Placental epithelial cell (primary cell): ENCODE results near the gene GCGR. TPM values are rescaled to one million over a fixed set of nuclear protein-coding genes. Genes with fewer than 3 reads are reported as not detected.

Experiments used
- total RNA-seq: library from RNA; depleted of rRNA; stranded (reverse); fragments of >200 nt; gene quantifications from 2 replicates; pipeline ENCODE4 v1.2.3, GENCODE V29; 2012

The GCGR gene
- total RNA-seq: not detected in 2 replicates

DNA sequence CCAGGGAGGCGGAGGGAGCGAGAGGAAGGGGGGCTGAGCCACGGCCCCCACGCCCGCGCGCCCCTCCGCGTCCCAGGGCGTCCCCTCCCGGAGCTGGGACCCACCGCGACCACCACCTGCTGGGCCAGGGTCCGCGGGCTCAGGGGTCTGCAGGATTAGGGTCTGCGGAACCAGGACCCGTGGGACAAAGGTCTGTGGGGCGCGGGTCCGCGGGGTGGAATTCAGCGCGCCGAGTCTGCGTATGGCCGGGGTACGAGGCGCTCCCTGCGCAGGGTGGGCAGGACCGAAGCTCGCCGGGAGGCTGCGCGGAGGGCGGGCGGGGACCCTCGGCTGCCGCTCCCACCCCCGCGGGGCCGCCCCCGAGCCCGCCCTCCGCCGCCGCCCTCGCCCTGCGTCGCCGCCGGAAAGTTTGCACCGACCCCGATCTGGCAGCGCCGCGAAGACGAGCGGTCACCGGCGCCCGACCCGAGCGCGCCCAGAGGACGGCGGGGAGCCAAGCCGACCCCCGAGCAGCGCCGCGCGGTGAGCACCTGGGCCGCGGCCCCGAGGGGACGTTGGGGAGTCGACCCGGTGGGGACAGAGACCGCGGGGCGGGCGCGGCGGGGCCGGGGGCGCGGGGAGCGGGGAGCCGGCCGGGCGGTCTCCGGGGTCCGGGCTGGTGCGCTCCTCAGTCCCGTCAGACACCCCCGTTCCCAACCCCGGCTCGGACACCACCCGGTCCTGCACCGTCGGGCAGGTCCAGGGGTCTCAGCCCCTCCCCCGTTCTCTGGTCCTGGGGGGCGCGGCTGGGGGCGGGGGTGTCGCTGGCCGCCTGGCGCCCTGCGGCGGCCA, at the start of gene GCGR:
TSS of gene GCGR (plus strand) at position 423 of the 831 bp plus-strand sequence. CDS start 4,869 bp downstream, outside the sequence.

DNA sequence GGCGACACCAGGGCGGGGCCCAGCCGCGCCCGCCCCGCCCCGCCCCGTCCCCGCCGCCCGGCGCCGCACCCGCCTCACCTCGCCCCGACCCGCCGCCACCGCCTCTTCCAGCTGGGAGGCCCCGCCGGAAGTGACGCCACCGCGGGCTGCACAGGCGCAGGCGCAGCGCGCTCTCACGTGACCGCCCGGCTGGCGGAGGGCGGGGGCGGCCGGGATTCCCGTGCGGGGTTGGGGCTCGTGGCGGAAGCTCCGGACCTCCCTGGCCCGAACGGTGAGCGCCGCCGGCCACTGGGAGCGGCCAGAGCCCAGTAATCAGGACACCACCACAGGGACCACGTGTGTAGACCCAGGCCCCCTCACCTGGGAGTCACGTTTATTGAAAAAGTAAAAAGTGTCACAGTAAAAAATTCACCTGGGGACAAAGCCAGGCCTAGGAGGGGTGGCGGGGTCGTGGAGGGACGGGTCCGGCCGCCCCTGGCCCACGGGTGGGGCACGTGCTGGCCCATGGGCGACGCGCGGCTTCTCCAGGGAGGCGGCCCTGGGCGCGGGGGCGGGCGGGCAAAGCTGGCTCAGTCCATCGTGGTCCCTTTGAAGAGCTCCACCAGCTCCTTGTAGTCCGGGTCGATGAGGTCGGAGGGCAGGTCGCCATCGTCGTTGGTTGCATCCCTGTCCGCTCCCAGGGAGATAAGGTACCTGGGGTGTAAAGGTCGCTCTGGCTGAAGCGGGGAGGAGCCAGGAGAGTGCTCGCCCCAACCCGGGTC, 29.4 kb downstream of the GCGR start, which contains the start of gene MCRIP1:
TSS of gene MCRIP1 (minus strand) at position 132 of the 761 bp plus-strand sequence. CDS start 8,785 bp downstream, outside the sequence.

DNA sequence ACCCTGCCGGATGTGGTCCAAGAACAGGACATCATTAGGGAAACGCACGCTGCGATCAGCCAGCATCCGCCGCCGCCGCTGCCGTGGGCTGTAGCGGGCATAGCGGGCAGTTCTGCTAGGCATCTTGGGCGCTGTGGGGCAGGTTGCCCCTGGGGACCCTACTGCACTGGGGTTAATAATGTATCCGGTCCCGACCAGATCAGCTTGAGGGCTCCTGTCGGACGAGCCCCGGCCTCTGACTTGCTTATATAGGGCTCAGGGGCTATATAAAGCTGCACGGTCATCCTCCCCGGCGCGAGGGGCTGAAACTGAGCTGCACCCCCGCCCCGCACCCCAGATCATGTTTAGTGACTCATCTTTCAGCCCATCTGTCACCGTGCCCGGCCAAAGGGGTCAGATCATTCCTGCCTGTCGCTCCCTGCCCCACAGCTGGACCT, 30.9 kb downstream of the GCGR start, which contains the start of gene PPP1R27:
TSS of gene PPP1R27 (minus strand) at position 220 of the 437 bp plus-strand sequence. CDS start at position 123, 97 bp downstream.

DNA sequence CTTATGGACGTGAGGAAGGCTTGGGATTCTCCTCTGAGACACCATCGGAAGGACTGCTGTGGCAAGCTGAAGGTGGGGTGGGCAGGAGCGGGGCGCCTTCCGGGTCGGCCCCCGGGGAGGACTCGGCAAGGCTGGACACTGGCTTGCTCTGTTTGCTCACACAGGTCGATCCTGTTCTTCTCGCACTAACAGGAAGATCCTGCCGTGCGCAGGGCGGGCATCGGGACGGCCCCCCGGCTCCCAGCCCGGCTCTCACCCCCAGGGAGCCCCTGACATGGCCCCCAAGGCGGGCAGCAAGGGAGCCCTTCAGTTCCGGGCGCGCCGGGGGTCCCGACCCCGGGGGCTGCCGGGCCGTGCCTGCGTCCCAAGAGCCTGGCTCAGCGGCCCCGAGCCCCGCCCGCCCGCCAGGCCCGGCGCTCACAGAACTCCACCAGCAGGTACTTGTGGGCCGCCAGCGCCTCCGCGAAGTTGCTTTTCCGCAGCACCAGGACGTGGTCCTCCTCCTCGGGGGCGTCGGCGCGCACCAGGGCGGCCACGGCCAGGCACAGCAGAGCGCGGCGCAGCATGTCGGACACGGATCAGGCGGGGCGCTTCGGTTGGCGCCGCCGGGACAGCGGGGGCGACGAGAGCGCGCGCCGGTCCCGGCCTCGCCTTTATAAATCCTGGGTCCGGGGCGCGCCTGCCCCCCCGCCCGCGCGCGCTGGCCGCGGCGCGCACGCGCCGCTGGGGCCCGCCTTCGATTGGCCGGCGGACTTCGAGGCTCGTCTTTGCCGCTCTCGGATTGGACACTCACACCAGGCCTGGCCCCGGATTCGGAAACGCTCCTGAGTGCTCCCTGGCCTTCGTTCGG, 56.2 kb downstream of the GCGR start, which contains the start of gene P4HB:
TSS of gene P4HB (minus strand) at position 630 of the 850 bp plus-strand sequence. CDS start at position 566, 64 bp downstream.

Other genes starting within 250 kb of the GCGR start
- 59.7 and 70.8 TPM in 2 replicates for gene NPLOC4, start 167.0 kb upstream of the GCGR start, total RNA-seq
- 2.0 and 3.9 TPM in 2 replicates for gene TSPAN10, start 167.0 kb upstream of the GCGR start, total RNA-seq
- gene PDE6G, start 147.6 kb upstream of the GCGR start, total RNA-seq: 0.43 TPM in 1 of 2 replicates, not detected in the other
- 31.8 and 32.1 TPM in 2 replicates for gene OXLD1, start 137.5 kb upstream of the GCGR start, total RNA-seq
- gene CCDC137, start 137.4 kb upstream of the GCGR start, total RNA-seq: 3.7 and 6.3 TPM in 2 replicates
- gene ARL16, start 120.4 kb upstream of the GCGR start, total RNA-seq: 21.2 and 24.9 TPM in 2 replicates
- gene HGS, start 120.1 kb upstream of the GCGR start, total RNA-seq: 86.4 and 103 TPM in 2 replicates
- gene MRPL12, start 100.8 kb upstream of the GCGR start, total RNA-seq: 4.7 and 11.4 TPM in 2 replicates
- gene SLC25A10, start 91.9 kb upstream of the GCGR start, total RNA-seq: 9.4 and 19.5 TPM in 2 replicates
- gene MCRIP1, start 29.1 kb downstream of the GCGR start, total RNA-seq: 66.7 and 93.8 TPM in 2 replicates
- gene PPP1R27, start 30.9 kb downstream of the GCGR start, total RNA-seq: not detected in 2 replicates
- gene P4HB, start 56.4 kb downstream of the GCGR start, total RNA-seq: 1,203 and 2,037 TPM in 2 replicates
- 82.1 and 158 TPM in 2 replicates for gene ARHGDIA, start 67.2 kb downstream of the GCGR start, total RNA-seq
- 87.2 and 113 TPM in 2 replicates for gene ALYREF, start 87.4 kb downstream of the GCGR start, total RNA-seq
- 128 and 147 TPM in 2 replicates for gene ANAPC11, start 87.6 kb downstream of the GCGR start, total RNA-seq
- gene NPB, start 98.1 kb downstream of the GCGR start, total RNA-seq: 0.33 and 0.39 TPM in 2 replicates
- 22.0 and 51.3 TPM in 2 replicates for gene PCYT2, start 107.2 kb downstream of the GCGR start, total RNA-seq
- gene SIRT7, start 114.0 kb downstream of the GCGR start, total RNA-seq: 27.1 and 38.8 TPM in 2 replicates
- gene MAFG, start 123.6 kb downstream of the GCGR start, total RNA-seq: 5.9 and 11.4 TPM in 2 replicates
- 99.3 and 195 TPM in 2 replicates for gene PYCR1, start 133.2 kb downstream of the GCGR start, total RNA-seq
- not detected in 2 replicates for gene MYADML2, start 143.1 kb downstream of the GCGR start, total RNA-seq
- gene NOTUM, start 157.0 kb downstream of the GCGR start, total RNA-seq: not detected in 2 replicates
- gene ASPSCR1, start 173.5 kb downstream of the GCGR start, total RNA-seq: 21.0 and 25.9 TPM in 2 replicates
- gene CENPX, start 218.7 kb downstream of the GCGR start, total RNA-seq: 13.7 and 40.7 TPM in 2 replicates
- gene LRRC45, start 219.2 kb downstream of the GCGR start, total RNA-seq: 13.0 and 18.0 TPM in 2 replicates
- gene RAC3, start 227.5 kb downstream of the GCGR start, total RNA-seq: 19.3 and 31.4 TPM in 2 replicates
- 67.1 and 71.8 TPM in 2 replicates for gene DCXR, start 233.5 kb downstream of the GCGR start, total RNA-seq
- 33.0 and 46.5 TPM in 2 replicates for gene RFNG, start 247.7 kb downstream of the GCGR start, total RNA-seq
- 87.2 and 180 TPM in 2 replicates for gene GPS1, start 247.7 kb downstream of the GCGR start, total RNA-seq